Neural crest cell (in vitro differentiated cells): ENCODE data around the gene GNAL. TPM values are rescaled to one million over a fixed set of nuclear protein-coding genes. Genes with fewer than 3 reads are reported as not detected.

Experiments used
- DNase-seq: peaks from one replicate; pipeline ENCODE4 v3.0.0; 2021; ENCODE audit warnings: low read depth, mixed read lengths, low spot score
- H3K27ac Mint-ChIP-seq: one replicate; pipeline ENCODE4 v1.8.0; 2021; ENCODE audit warnings: mild to moderate bottlenecking, mixed read lengths; ENCODE audit not compliant: unreplicated experiment
- H3K27me3 Mint-ChIP-seq: 2 replicates; pipeline ENCODE4 v1.8.0; 2021; ENCODE audit warnings: low read depth, mild to moderate bottlenecking, mixed read lengths
- H3K36me3 Mint-ChIP-seq: 2 replicates; pipeline ENCODE4 v1.8.0; 2021; ENCODE audit warnings: low read depth, mild to moderate bottlenecking, mixed read lengths
- H3K4me1 Mint-ChIP-seq: 2 replicates; pipeline ENCODE4 v1.8.0; 2021; ENCODE audit warnings: mixed read lengths
- H3K4me3 Mint-ChIP-seq: one replicate; pipeline ENCODE4 v1.8.0; 2021; ENCODE audit warnings: mild to moderate bottlenecking, mixed read lengths
- H3K9me3 Mint-ChIP-seq: 2 replicates; pipeline ENCODE4 v1.8.0; 2021; ENCODE audit warnings: mixed read lengths
- microRNA-seq: library from miRNA; unstranded; fragments of <30 nt; microRNA quantifications from one replicate; pipeline ENCODE4, GENCODE V29; 2020
- total RNA-seq: library from RNA; stranded (reverse); gene quantifications from 2 replicates; pipeline ENCODE4 v1.2.1, GENCODE V29; 2021
- TF ChIP-seq, protein P1 (sequence below): fragments of 200-600 bp; sonication (generic); conservative IDR thresholded peaks from 2 replicates; pipeline ENCODE4 v1.5.0; 2021; ENCODE audit warnings: antibody characterized with exemption, mild to moderate bottlenecking

Gene GNAL
- total RNA-seq, 1 donor from 2014 or later, result 20.4 TPM

DNA sequence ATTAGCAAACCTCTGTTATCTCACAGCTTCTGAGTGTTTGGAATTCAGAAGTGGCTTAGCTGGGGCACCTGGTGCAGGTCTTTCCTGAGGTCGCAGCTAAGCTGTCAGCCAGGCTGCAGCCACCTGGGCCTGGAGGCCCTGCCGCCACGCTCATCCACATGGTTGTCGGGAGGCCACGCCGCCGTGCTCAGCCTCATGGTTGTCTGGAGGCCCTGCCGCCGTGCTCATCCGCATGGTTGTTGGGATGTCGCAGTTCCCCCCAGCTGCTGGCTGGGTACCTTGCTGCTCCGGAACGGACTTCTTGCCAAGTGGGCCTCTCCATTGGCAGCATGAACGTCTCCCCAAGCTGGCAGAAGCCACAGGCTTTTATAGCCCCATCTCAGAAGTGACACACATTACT lies 243.3 kb downstream of the GNAL start:
- Mint-ChIP-seq H3K27ac (no peak overlapping the region), H3K36me3 (no peaks in the 10 kb centered on the region), H3K9me3 (no peaks in the 10 kb centered on the region), H3K27me3 (no peaks in the 10 kb centered on the region), H3K4me3 (no peak overlapping the region), H3K4me1 (no peaks in the 10 kb centered on the region)
- DNase-seq, result no peak
- TF ChIP-seq, protein P1, sequence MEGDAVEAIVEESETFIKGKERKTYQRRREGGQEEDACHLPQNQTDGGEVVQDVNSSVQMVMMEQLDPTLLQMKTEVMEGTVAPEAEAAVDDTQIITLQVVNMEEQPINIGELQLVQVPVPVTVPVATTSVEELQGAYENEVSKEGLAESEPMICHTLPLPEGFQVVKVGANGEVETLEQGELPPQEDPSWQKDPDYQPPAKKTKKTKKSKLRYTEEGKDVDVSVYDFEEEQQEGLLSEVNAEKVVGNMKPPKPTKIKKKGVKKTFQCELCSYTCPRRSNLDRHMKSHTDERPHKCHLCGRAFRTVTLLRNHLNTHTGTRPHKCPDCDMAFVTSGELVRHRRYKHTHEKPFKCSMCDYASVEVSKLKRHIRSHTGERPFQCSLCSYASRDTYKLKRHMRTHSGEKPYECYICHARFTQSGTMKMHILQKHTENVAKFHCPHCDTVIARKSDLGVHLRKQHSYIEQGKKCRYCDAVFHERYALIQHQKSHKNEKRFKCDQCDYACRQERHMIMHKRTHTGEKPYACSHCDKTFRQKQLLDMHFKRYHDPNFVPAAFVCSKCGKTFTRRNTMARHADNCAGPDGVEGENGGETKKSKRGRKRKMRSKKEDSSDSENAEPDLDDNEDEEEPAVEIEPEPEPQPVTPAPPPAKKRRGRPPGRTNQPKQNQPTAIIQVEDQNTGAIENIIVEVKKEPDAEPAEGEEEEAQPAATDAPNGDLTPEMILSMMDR, result no peak

Small RNA genes lying within 50 kb of the gene (microRNA-seq; reads per million reads assigned to microRNA genes)
- not detected for gene MIR7153

Other genes with a start within 250 kb of the GNAL start
- gene SLC35G4, start 79.7 kb upstream of the GNAL start, total RNA-seq, result not detected in 2 replicates
- 23.7 TPM in 2 replicates for gene CHMP1B, start 162.1 kb downstream of the GNAL start, total RNA-seq
- gene MPPE1, start 219.1 kb downstream of the GNAL start, total RNA-seq, result 22.8 and 28.9 TPM in 2 replicates